ENCODE measurements around the gene SDHD.
"Not testable (repeated sequence)": the region's sequence is repeated elsewhere in the genome, so short reads cannot be mapped to it uniquely, and the experiment has no call there.

- not testable (repeated sequence) for TF ChIP-seq POLR2AphosphoS5, EP300, CTCF (IDR thresholded peaks at IDR 0.05)
These were observed 40.0 kb upstream of the SDHD start for GRCh38 chr11:112046647-112047046.
